GM21528 (cell line): ENCODE data around the gene URAD.

Source experiments
- ATAC-seq: cut with Tn5 transposase; IDR thresholded peaks from one replicate; pipeline ENCODE4 v1.9.1; 2021; ENCODE audit warnings: mild to moderate bottlenecking, moderate library complexity; ENCODE audit not compliant: unreplicated experiment, low FRiP score

URAD gene

DNA sequence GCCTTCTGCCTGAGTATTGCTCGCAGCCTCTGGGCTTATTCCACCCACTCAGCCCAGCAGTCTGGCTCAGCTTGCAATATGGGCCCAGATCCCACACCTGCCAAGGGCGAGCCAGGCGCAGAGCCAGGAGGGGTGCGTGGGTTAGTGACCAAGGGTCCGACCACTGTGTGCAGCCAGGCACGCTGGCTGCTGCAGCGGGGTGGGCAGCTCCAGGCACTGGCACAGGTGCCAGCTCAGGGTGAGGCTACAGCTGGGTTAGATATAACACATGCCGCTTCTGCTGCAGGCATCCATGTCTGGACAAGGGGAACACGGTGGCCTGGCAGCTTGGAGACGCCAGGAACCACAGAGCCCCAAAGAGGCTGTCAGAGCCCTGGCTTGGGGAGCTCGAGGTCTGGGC is 12.6 kb upstream of the URAD start:
- no peak for ATAC-seq

DNA sequence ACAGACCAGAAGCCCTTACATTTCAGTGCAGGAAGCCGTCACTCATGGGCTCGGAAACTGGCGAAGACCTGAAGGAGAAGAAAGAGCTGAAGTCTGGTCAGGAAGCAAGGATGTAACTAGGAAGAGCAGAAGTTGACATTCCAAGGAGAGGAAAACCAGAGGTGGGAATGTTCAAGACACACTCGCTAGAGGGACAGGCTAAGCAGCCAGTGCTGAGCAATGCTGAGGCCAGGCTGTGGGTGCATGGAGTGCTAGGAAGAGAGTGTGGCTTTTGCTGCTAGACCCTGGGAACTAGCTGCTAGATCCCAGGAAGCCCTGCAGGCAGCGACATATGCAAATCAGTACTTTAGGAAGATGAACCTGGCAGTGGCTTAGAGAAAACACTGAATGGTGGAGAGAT is 12.1 kb upstream of the URAD start:
- ATAC-seq = no peak

DNA sequence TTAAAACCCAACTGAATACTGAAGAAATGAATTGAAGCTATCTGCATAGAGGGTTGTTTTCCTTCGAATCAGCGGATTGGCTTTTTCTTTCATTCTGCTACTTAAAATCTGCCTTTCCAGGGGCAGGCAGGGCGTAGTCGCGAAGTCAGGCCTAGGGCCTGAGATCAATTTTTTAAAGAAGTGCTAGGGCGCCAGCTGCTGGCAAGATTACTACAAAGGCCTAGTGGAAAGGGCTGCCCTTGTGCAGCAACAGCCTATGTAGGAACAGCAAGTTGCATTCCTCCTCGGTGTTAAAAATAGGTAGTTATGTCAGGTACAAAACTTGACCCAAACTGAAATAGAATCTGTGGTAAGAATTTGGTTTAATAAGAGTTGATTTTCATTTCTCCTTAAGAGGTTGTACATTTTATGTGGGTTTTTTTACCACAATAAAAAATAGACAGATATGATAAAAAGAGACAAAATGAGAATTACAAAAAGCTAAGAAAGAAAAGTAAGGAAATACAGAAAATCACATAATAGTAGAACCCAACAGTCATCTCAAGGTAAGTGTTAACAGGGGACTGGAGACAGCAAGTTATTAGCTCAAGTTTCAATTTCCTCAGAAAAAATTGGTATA is 9.5 kb upstream of the URAD start:
- no peak for ATAC-seq

DNA sequence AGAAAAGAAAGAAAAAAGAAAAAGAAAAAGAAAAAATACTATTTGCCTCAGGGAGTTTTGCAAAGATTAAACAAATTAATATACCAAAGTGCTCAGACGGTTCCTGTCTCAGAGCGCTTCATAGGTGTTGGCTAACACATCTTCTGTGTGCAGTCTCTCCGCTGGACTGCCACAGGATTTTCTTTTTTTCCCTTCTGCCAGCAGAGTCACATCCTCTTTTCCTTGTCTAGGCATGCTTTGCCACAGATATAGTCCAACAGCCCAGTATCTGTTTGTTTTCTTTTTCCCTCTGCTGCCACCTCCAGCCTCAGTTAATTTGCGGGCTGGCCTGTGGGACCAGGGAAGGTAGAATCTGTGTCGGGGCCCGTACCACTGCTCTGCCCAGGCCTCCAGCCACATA is 3.4 kb upstream of the URAD start:
- no peak for ATAC-seq

DNA sequence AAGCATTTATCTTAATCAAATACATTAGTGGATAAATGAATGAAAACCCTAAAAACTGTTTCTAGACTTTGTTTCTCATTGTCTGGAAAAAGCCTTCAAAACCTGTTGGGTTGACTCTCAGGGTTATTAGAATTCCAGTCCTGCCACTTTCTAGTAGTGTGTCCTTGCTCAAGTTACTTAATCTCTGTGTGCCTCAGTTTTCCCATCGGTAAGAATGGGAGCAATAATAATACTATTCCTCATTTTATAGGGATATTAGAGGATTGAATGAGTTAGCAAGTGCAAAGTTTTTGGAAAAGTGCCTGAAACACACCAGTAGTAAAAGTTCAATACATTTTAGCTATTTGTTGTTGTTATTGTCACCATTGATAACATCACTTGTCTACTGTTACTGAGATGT is 2.9 kb downstream of the URAD start:
- ATAC-seq = no peak

DNA sequence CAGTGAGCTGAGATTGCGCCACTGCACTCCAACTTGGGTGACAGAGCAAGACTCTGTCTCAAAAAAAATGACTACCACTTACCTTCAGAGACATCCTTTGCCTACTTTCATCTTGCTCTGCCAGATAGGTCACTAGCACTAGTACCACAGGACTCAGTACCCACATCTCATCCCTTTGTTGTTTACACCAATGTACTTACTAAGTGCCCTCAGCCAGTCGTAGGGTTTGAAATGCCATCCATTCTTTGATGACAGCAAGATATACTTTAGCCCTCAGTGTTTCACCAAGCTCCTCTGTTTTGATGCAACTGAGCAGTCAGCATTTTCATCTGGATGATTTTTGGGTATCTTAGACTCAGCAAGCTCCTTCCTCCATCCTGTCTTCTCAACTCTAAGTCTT is 6.1 kb downstream of the URAD start:
- no peak for ATAC-seq

DNA sequence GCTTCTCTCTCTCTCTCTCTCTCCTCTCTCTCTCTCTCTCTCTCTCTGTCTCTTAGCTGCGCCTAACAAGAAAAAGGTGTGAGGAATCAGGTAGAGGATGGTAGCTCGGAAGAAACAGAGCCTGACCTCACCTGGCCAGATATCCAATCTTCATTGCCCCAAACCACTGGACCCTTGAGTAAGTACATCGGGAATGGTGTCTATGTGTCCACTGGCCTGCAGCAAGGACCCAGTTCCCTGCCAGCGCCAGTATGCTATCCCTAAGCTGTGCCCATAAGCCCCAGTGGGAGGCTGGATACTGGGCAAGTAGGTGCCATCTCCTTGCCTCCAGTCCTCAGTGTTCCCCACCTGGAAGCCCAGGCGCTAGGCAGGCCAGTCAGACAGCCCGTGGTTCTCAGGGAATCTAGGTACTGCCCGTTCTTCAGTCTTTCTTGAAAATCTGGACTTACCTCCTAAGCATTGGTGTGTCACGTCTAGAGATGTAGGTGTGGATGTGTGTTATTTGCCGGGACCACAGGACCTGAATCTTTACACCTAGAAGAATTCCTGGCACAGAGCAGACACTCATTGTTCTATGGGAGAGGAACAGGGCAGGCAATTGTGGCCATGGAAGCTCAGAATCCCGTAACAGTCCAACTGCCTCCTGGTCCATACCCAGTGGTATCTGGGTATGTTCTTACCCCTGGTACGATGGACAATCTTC is 7.3 kb downstream of the URAD start:
- ATAC-seq = no peak

DNA sequence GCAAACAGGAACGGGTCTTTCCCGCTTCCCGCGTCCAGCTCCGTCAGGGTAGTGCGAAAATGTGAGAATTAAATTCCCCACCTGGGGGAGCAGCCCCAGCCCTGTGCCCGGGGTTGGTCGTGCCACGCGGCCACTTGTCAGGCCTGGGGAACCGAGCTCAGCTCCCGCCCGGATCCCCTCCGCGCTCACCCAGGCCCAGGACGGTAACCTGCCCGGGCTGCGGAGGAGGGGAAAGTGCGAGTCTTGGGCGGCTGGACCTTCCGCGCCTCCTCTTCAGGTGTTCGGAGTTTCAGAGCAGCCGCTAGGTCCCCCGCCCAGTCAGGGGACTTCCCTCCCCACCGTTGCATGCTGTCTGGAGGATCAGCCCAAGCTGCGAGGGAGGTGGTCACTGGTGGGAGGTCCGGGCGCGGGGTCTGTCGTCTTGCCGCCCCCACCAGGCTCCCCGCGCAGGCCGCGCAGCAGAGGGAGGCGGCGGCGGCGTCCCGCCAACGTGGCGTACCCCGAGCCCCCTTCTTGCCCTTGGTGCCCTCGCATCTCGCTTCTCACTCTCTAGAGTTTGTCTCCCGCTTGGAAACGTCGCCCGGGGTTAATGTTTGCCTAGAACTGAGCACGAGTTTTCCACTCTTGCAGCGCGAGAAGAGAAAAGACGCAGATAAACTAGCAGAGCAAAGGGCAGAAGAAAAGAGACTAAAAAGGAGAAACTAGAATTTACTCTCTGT is 8.1 kb downstream of the URAD start:
- no peak for ATAC-seq

DNA sequence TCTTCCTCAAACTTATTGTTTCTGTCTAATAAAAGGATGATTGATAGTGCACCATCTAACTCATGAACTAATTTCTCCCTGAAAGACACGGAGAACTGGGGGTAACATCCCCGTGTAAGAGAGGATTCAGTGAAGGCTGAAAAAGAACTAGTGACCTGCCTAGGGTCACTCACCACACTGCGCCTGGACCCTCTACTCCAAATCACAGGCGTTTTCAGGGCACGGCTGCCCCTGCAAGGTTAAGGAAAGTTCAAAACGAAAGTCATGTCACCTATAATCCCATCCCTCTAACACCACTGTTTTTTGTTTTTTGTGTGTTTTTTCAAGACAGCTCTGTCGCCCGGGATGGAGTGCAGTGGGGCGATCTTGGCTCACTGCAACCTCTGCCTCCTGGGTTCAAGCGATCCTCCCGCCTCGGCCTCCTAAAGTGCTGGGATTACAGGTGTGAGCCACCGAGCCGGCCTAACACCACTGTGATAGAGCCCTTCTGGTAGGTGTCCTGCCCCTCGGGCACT is 8.7 kb downstream of the URAD start:
- no peak for ATAC-seq

DNA sequence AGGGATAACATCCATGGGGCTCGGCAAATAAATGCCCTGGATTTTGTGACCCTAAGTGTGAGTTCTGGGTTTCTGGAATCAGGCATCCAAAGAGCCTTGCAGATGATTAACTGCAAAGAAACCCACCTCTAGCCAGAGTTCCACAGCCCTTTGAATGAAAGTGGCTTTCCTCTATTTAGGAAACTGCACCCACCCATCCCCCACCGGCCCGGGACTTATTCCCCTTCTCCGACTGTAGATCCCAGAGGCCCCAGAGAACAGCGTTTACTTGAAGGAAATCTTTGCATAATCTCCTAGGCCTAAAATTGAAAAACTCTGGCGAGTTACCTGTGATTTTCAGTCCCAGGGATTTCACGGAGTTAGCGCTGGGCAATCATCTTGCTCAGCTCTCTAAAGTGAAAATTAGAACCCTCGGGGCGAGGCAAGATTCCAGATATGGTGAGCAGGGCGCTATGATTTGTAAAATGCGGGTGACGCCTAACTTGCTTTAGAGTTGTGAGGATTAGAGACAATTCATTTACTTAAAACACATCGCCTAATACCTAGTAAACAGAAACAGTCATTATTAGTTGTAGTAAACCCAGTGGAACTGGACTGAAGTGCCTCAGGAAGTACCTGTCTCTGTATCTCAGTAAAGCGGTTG is 9.4 kb downstream of the URAD start:
- ATAC-seq = no peak

DNA sequence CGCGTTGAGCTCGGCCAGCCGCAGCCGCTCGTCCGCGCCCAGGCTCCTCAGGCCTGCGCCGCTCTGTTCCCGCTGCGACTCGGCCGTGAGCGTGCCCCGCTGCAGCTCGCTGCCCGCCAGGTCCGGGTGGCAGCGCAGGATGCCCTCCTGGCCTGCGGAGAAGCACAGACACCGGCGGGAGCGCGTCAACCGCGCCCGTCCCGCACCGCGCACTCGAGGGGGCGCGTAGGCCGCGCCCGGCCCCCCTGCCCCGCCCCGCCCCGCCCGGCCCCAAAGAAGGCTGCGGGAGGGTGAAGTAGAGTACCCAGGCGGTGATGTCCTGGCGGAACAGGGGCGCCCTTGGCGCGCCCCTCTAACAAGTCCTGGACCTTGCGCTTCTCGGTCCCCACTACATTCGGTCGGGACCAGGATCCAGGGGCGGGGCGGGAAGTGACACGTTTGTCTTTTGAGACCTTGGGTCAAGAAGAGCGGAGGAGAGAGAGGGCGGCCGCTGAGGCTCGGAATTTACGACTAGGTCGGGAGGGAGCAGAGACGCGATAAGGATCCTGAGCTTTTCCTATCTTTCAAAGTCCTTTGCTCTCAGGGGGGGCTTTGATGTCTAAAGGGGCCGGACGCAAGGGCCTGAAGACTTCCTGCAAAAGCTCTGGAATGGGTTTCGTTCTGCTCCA is 10.1 kb downstream of the URAD start:
- ATAC-seq = no peak

DNA sequence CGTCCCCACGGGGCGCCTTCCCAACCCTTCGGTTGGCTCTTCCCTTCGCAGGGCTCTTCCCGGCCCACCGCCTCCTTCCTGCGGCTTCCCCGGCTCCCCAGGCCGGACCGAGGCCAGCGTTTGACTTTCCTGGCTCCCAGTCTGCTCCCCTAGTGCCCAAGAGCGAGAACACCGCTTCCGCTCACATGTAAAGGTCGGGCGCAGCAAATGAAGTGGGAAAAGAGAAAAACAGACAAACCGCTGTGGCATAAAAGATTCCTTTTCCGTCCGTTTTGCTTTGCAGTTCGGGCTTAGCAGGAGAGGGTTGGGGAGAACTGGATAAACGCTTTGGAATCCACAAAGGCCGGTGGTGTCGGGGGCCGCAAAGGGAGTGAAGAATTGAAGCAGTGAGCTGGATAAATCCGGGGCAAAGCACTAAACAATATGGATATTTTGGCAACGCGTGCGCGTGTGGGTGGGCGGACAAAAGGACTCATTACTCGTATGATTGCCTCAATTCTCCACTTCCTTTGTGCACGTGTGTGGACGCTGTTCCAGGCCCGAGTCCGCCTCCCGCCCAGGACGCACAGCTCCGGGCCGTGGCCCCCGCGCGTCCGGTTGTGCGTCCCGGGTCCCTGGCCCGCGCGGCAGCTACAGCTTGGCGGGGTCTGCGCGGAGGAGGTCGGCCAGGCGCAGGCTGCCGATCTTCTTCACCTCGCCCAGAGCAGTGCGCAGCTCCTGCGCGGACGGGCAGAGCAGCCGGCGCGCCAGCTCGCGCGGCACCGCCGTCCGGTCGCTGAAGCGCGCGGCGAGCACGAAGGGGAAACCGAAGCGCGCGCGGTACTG is 10.8 kb downstream of the URAD start:
- no peak for ATAC-seq

DNA sequence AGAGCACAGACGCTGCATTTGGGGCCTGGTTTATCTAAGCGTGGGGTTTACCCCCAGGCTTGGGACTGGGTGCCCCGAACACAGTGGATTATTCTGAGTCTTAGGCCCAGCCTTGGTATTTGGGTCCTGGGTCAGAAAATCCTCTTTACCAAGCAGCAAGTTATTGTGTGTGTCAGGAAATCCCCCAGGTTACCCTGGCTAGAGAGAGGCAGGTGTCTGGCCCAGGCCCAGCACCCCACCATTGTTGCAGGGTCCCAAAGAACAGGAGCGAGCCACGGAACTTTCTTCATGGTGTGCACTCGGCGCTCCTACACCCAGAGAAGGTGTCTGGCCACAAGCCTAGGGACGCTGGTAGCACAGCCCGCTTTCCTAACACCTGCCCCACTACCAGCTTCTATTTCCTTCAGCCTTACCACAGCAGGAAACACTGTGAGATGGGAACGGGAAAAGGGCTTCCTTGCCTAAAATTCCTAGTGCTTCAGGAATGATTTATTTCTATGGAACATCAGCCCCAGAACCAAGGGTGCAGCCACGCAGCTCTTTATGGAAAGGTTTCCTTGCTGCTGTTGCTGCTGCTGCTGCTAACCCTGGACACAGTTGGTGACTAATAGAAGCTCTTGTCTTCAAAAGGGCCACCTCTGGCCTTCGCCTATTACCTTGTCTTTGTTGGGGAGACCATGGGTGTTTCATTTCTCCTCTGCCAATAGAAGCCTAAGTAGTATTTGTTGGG is 12.0 kb downstream of the URAD start:
- ATAC-seq = no peak

DNA sequence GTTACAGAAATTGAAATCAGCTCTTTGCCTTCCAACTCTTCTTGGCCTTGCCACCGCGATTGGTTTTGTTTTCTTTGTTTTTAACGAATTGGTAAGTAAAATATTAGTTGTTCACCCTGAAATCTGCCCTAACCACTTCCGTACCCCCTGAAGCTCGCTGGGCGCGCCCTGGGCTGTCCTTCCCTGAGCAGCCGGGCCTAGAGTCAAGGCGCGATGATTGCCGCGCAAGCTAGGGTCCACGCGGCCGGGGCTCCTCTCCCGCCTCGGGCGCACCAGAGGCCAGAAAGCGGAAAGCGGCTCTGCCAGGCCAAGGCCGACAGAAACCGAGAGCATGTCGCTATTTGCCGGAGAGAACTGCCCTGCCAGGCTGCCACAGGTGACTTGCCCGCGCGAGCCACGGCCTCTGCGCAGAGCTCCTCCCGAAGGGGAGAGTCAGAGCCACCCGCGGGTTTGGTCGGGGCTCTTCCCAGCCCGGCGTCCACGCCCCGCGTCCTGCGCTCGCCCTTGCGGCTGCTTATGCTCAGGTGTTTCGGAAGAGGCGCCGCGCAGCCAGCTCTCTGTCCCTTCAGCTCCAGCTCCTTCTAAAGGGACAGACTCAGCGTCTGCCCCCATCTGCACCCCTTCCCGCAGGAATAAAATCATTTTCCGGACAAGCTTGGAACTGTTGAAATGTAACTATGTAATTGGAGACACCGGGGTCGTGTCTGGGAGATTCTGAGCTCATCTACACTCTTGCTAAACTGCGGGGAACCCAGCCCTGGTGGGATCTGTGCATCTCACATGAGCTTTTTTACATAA is 12.7 kb downstream of the URAD start:
- ATAC-seq = no peak

DNA sequence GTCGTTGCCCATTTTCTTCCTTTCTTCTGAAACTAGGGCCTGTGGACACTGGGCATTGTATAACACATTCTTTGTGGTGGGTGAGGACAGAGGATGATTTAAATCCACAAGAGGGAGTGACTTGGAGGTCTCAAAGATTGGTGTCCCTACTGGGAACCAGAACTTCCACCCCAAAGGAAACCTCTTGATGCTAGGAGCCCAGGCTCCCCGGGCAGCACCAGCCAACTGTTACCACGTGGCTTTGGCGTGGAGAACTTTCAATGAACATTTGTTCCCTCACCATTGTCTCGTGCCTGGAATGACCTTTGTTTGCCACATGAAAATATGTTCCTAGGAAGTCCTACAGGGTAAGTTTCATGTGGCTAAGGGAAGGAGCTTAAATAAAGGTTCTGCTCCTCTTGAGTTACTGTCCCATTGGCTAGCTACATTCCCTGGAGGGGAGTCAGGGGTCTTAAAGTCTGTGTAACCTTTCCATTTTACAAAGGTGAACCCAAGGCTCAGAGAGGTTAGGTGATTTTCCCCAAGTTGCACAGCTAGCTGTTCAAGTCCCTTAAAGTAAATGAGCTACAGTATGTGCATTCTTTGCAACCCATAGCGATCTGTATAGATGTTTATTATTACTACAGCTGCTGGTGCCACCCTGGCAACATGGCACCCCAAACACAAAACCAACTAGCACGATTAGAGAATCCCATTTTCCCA is 14.4 kb downstream of the URAD start:
- ATAC-seq = no peak

DNA sequence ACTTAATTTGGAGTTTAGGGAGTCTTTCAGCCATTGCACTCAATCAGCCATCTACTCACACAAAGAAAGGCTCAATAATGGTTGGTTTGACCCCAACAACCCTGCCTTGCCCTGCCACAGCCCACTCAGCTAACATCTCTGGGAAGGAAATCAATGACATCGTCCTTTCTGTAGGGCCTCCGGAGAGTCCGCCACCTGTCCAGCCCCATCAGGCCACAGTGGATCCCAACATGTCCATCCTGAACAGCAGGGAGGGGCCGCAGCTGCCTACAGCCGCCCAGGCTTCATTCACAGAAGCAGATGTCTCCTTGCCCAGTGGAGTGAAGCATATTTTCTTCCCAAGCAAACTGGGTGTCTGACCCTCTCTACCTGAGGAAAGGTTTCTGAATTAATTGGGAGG is 15.2 kb downstream of the URAD start:
- ATAC-seq = no peak

DNA sequence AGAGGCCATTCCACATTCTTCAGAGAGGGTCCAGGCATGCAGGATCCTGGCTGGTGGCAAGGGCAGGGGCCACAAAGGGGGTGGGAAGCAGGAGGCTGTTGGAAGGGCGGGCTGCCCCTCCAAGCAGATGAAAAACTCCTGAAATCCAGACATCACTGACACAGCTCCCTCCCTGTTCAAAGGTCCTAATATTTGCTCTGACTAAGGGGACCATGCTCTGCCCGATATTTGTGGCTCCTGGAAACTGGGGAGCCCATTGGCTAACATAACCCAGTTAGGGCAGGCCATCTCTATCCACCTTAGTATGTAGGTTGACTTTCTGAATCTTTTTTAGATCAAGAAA is 16.0 kb downstream of the URAD start:
- ATAC-seq = no peak
